T-helper 17 cell (primary cell): ENCODE data around the gene IKZF2. TPM values are rescaled to one million over a fixed set of nuclear protein-coding genes. Genes with fewer than 3 reads are reported as not detected.

ENCODE experiments used
- ATAC-seq: fragments of 150-1000 bp; cut with Tn5 transposase; 2 replicates; pipeline ENCODE4 v1.10.0; 2021; ENCODE audit warnings: mild to moderate bottlenecking, moderate library complexity
- DNase-seq, 3 donors: peaks; one replicate each; pipeline versions ENCODE4 v3.0.0 to v3.0.0-alpha.2; 2020 to 2021
- H3K9me3 ChIP-seq: one replicate; pipeline ENCODE4 v1.7.0; 2013; ENCODE audit warnings: low read length, mild to moderate bottlenecking; ENCODE audit not compliant: control insufficient read depth, poor library complexity, severe bottlenecking
- H3K27ac Mint-ChIP-seq: one replicate; pipeline ENCODE4 v1.8.0; 2022; ENCODE audit warnings: mild to moderate bottlenecking, moderate library complexity, mixed read lengths
- H3K27me3 Mint-ChIP-seq: one replicate; pipeline ENCODE4 v1.8.0; 2022; ENCODE audit warnings: mixed read lengths
- H3K36me3 Mint-ChIP-seq: one replicate; pipeline ENCODE4 v1.8.0; 2022; ENCODE audit warnings: low read depth, mixed read lengths
- H3K4me1 Mint-ChIP-seq: one replicate; pipeline ENCODE4 v1.8.0; 2022; ENCODE audit warnings: mild to moderate bottlenecking, mixed read lengths
- H3K4me3 Mint-ChIP-seq: one replicate; pipeline ENCODE4 v1.8.0; 2022; ENCODE audit warnings: mild to moderate bottlenecking, moderate library complexity, mixed read lengths
- total RNA-seq, 4 donors: library from RNA in 2 of 4; stranded (reverse) in 2 of 4; gene quantifications; one replicate each; pipeline ENCODE4 v1.2.3 and lab custom pipeline; 2022 to 2026

Gene IKZF2
- total RNA-seq, 2 donors from 2014 or later: 11.9 to 23.9 TPM

GRCh38 chr2:213167271-213167930 is 16.0 kb upstream of the IKZF2 start:
- H3K27ac Mint-ChIP-seq: no peak overlapping the region
- ATAC-seq: no peak
- H3K9me3 ChIP-seq: no peaks in the 10 kb centered on the region
- H3K27me3 Mint-ChIP-seq: peaks cover 8% of the 10 kb centered on the region
- peaks cover 4% of the 10 kb centered on the region for H3K36me3 Mint-ChIP-seq
- no peak overlapping the region for H3K4me3 Mint-ChIP-seq
- DNase-seq: no peak
- no peaks in the 10 kb centered on the region for H3K4me1 Mint-ChIP-seq

- H3K27me3 Mint-ChIP-seq: peaks cover 5% of the 10 kb centered on the region
- H3K27ac Mint-ChIP-seq: no peak overlapping the region
- H3K4me3 Mint-ChIP-seq: no peak overlapping the region
- H3K9me3 ChIP-seq: no peaks in the 10 kb centered on the region
- H3K36me3 Mint-ChIP-seq: peaks cover 4% of the 10 kb centered on the region
- peak; percentile 25 for ATAC-seq
- no peaks in the 10 kb centered on the region for H3K4me1 Mint-ChIP-seq
- DNase-seq: no peak
Measured at GRCh38 chr2:213166109-213166508, 14.7 kb upstream of the IKZF2 start.

GRCh38 chr2:213164263-213164662 is 12.9 kb upstream of the IKZF2 start:
- H3K4me3 Mint-ChIP-seq: no peak overlapping the region
- no peak for ATAC-seq
- no peak overlapping the region for H3K27ac Mint-ChIP-seq
- no peaks in the 10 kb centered on the region for H3K9me3 ChIP-seq
- DNase-seq: no peak
- no peaks in the 10 kb centered on the region for H3K27me3 Mint-ChIP-seq
- H3K36me3 Mint-ChIP-seq: no peaks in the 10 kb centered on the region
- H3K4me1 Mint-ChIP-seq: no peaks in the 10 kb centered on the region

- Mint-ChIP-seq H3K27ac (no peak overlapping the region), H3K36me3 (no peaks in the 10 kb centered on the region), H3K4me3 (no peak overlapping the region), H3K27me3 (no peaks in the 10 kb centered on the region), H3K4me1 (no peaks in the 10 kb centered on the region)
- no peak for ATAC-seq
- DNase-seq: no peak
- H3K9me3 ChIP-seq: no peaks in the 10 kb centered on the region
Measured at GRCh38 chr2:213162516-213163118, 11.2 kb upstream of the IKZF2 start.

GRCh38 chr2:213161759-213162515 is 10.5 kb upstream of the IKZF2 start:
- no peaks in the 10 kb centered on the region for H3K36me3 Mint-ChIP-seq
- H3K27ac Mint-ChIP-seq: no peak overlapping the region
- H3K4me3 Mint-ChIP-seq: no peak overlapping the region
- no peak for ATAC-seq
- H3K9me3 ChIP-seq: no peaks in the 10 kb centered on the region
- no peaks in the 10 kb centered on the region for H3K4me1 Mint-ChIP-seq
- no peaks in the 10 kb centered on the region for H3K27me3 Mint-ChIP-seq
- DNase-seq: no peak

- H3K4me1 Mint-ChIP-seq: no peaks in the 10 kb centered on the region
- ATAC-seq: no peak
- DNase-seq: no peak
- H3K36me3 Mint-ChIP-seq: no peaks in the 10 kb centered on the region
- no peak overlapping the region for H3K4me3 Mint-ChIP-seq
- peaks cover 8% of the 10 kb centered on the region for H3K27me3 Mint-ChIP-seq
- no peaks in the 10 kb centered on the region for H3K9me3 ChIP-seq
- H3K27ac Mint-ChIP-seq: no peak overlapping the region
Measured at GRCh38 chr2:213159768-213160167, 8.4 kb upstream of the IKZF2 start.

- Mint-ChIP-seq H3K4me1 (peaks cover 4% of the 10 kb centered on the region), H3K27me3 (peaks cover 14% of the 10 kb centered on the region), H3K27ac (no peak overlapping the region), H3K4me3 (no peak overlapping the region), H3K36me3 (no peaks in the 10 kb centered on the region)
- peak; percentile 78 for ATAC-seq
- no peaks in the 10 kb centered on the region for H3K9me3 ChIP-seq
- DNase-seq: no peak
Measured at GRCh38 chr2:213157242-213157641, 5.8 kb upstream of the IKZF2 start.

GRCh38 chr2:213156717-213157116 is 5.3 kb upstream of the IKZF2 start:
- no peaks in the 10 kb centered on the region for H3K36me3 Mint-ChIP-seq
- peaks cover 15% of the 10 kb centered on the region for H3K27me3 Mint-ChIP-seq
- no peak for DNase-seq
- no peak overlapping the region for H3K27ac Mint-ChIP-seq
- peaks cover 4% of the 10 kb centered on the region for H3K4me1 Mint-ChIP-seq
- no peak for ATAC-seq
- no peak overlapping the region for H3K4me3 Mint-ChIP-seq
- no peaks in the 10 kb centered on the region for H3K9me3 ChIP-seq

GRCh38 chr2:213152888-213153287 is 1.5 kb upstream of the IKZF2 start:
- peaks cover 35% of the 10 kb centered on the region for H3K27me3 Mint-ChIP-seq
- no peak for ATAC-seq
- H3K27ac Mint-ChIP-seq: peak overlapping the region; percentile 49
- no peaks in the 10 kb centered on the region for H3K36me3 Mint-ChIP-seq
- H3K4me1 Mint-ChIP-seq: peaks cover 17% of the 10 kb centered on the region
- H3K4me3 Mint-ChIP-seq: peak overlapping the region; percentile 91
- DNase-seq: no peak
- no peaks in the 10 kb centered on the region for H3K9me3 ChIP-seq

GRCh38 chr2:213152065-213152794 is 818 bp upstream of the IKZF2 start:
- Mint-ChIP-seq H3K36me3 (no peaks in the 10 kb centered on the region), H3K4me1 (peaks cover 17% of the 10 kb centered on the region), H3K27me3 (peaks cover 35% of the 10 kb centered on the region), H3K27ac (peak overlapping the region; percentile 49), H3K4me3 (peak overlapping the region; percentile 91)
- ATAC-seq: peak; percentile 18
- peak in 2 of 3 donors; percentile 7 to 24 for DNase-seq
- H3K9me3 ChIP-seq: no peaks in the 10 kb centered on the region

GRCh38 chr2:213150315-213151097 is 906 bp downstream of the IKZF2 start:
- Mint-ChIP-seq H3K4me1 (peaks cover 17% of the 10 kb centered on the region), H3K27me3 (peaks cover 27% of the 10 kb centered on the region), H3K36me3 (no peaks in the 10 kb centered on the region), H3K27ac (peak overlapping the region; percentile 84), H3K4me3 (peak overlapping the region; percentile 91)
- H3K9me3 ChIP-seq: no peaks in the 10 kb centered on the region
- ATAC-seq (no peak), DNase-seq (no peak)

- peak overlapping the region; percentile 84 for H3K27ac Mint-ChIP-seq
- peaks cover 27% of the 10 kb centered on the region for H3K27me3 Mint-ChIP-seq
- H3K4me3 Mint-ChIP-seq: peak overlapping the region; percentile 91
- ATAC-seq (no peak), DNase-seq (no peak)
- H3K4me1 Mint-ChIP-seq: peaks cover 19% of the 10 kb centered on the region
- H3K9me3 ChIP-seq: no peaks in the 10 kb centered on the region
- no peaks in the 10 kb centered on the region for H3K36me3 Mint-ChIP-seq
Measured at GRCh38 chr2:213149949-213150314, 1.5 kb downstream of the IKZF2 start.
